ENCODE results near the gene RIC8B.

Gene RIC8B

DNA sequence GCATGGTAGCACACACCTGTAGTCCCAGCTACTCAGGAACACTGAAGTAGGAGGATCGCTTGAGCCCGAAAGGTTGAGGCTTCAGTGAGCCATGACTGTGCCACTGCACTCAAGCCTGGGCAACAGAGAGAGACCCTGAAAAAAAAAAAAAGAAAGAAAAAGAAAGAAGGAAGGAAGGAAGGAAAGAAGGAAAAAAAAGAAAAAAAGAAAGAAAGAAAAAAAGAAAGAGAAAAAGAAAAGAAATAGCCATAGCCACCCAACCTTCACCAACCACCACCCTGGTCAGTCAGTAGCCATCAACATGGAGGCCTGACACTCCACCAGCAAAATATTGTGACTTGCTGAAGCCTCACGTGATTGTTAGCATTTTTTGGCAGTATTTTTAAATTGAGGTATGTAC is 159.8 kb downstream of the RIC8B start:
- FAIRE-seq (no peak), DNase-seq (ENCODE audit: low spot score) (no peak)
